NK-92 (cell line): ENCODE measurements around the gene RHBDD3.
"Not testable (repeated sequence)": the region's sequence is repeated elsewhere in the genome, so short reads cannot be mapped to it uniquely, and the experiment has no call there.

Experiments used
- DNase-seq: peaks from one replicate; lab custom pipeline; 2025; ENCODE audit not compliant: unreplicated experiment; lab: John Stamatoyannopoulos, UW

RHBDD3 gene

DNA sequence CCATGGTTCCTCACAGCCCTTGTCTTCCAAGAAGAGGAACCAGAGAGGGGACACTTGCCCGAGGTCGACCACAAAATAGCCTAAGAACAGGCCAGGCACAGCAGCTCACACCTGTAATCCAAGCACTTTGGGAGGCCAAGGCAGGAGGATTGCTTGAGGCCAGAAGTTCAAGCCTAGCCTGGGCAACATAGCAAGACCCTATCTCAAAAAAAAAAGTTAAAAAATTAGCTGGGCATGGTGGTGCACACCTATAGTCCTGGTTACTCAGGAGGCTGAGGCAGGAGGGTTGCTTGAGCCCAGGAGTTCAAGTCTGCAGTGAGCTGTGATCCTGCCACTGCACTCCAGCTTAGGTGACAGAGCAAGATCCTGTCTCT, 48.4 kb downstream of the RHBDD3 start:
- DNase-seq: not testable (repeated sequence)

DNA sequence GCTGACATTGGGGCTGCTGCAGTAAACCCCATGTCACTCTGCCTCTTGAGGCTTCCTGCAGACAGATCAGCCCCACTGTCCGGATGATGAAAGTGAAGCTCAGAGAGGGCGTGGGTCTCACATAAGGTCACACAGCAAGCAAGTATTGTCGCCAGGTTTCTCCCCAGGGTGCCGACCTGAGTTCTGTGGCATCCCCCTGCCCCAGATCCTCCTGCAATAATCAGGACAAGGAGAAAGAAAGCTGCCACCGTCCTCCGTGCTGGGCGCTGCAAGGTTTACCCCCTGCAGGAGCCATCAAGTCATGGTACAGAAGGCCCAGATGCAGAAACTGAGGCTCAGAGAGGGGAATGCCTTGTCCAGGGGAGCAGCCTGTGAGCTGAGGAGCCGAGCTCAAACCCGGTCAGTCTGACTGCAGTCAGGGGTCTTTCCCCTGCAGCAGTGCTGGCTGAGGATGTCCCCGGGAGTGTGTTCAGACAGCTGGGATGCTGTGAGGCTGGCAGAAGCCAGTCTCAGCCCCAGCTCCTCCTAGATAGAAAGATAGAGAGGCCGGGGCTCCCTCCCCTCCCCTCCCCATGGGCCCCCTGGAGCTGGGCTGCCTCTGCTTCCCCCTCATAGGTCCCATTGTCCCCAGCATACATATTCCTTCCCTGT, 48.9 kb downstream of the RHBDD3 start:
- DNase-seq: no peak

DNA sequence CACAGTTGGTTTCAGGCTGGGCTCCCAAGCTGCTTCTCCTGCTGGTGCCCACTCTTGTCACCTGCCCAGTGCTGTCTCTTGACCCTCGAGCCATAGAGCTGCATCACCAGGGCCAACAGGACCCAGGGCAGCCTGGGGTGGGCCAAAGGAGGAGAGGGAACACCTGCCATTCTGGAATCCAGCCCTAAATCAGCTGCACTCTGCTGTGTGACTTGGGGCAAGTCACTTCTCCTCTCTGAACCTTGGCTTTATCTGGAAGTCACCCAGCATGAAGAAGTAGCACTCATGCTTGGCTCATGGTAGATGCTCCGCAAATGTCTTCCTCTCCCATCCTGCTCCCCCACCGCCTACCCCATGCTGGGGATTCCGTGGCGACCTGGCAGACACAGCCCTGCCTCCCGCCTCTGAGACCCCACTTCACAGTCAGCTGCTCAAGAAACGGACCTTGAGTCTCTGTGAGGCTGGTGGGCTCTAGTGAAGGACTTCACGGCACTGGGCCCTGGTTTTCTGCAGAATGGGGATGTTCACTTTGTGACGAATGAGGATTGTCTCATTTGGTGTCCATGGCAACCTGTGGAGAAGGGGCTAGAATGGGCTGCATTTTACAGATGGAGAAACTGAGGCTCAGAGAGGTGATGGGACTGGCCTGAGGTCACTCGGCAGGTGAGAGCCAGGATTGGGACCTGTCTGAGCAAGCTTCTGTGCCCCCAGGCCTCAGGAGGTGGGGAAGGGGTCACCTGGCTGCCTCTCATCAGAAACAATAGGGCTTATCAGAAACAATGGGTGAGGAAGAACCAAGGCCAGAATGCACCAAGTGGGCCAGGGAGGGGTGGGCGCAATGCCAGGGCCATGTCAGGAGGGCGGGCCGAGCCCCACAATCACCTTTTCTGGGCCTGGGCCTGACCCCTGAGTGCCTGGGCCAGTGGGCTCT, 49.7 kb downstream of the RHBDD3 start:
- no peak for DNase-seq

DNA sequence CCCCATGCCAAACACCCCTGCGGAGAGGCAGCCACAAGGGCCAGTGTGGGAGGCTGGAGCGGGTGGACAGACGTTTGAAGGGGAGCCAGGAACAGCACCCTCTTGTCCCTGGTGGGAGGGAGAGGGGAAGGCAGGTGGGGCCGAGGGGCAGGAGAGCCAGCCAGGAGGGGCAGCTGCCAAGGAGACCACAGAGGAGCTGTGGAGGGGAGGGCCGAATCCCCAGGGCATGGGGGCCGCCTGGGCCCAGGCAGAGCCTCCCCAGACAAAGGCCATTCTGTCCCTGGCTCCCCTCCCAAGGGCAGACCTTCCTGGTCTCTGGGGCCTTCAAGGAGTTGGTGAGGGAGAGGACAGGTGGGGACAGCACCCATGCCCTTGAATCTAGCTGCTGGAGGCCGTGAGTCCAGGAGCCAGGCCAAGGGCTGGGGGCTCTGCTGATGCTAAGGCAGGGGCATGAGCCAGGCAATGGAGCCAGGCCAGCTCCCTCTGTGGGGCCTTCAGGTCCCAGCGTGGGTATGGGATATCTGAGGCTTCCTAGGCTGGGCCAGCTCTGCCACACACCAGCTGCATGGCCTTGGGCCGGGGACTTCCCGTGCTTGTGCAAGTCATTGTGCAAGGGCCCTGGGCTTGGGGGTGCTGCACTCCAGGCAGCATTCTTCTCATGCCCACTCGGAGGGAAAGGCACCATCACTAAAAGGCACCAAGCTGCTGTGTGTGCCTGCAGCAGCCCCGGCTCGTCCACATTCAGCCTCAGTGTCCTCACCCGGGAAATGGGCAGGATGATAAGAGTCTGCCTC, 50.7 kb downstream of the RHBDD3 start:
- no peak for DNase-seq

DNA sequence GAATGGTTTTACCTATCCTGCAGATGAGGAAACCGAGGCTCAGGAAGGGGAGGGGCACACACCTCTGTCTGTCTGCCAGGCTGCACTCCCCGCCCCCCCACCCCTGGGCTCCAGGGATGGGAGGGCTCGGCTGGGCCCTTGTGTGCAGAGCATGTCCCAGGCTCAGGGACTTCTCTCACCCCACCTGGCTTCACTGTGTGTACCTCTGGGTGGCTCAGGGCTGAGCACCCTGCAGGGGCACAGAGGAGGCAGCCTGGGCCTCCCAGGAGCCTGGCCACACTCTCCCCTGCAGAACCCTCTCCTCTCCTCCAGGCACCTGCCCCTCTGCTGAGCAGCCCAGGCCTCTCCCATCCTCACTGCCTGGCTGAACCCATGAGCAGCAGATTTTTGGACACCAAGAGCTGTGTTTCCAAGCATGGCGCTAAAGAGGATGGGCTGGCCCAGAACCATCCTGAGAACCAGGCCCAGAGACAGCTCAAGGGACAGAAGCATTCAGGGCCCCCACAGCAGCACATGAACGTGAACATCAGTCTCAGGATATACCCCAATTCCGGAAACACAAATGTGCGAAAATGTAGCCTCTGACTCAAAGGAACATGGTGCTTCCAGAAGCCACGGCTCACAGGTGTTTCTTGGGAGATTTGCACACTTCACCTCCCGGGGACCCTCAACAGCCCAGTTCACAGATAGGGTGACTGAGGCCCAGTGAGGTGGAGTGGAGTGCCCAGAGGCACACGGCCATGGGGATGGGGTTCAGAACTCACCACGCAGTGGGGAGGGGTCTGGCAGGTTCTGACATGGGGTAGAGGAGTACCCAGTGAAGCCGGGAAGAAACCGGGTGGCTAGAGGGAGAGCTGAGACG, 51.5 kb downstream of the RHBDD3 start:
- DNase-seq: no peak

DNA sequence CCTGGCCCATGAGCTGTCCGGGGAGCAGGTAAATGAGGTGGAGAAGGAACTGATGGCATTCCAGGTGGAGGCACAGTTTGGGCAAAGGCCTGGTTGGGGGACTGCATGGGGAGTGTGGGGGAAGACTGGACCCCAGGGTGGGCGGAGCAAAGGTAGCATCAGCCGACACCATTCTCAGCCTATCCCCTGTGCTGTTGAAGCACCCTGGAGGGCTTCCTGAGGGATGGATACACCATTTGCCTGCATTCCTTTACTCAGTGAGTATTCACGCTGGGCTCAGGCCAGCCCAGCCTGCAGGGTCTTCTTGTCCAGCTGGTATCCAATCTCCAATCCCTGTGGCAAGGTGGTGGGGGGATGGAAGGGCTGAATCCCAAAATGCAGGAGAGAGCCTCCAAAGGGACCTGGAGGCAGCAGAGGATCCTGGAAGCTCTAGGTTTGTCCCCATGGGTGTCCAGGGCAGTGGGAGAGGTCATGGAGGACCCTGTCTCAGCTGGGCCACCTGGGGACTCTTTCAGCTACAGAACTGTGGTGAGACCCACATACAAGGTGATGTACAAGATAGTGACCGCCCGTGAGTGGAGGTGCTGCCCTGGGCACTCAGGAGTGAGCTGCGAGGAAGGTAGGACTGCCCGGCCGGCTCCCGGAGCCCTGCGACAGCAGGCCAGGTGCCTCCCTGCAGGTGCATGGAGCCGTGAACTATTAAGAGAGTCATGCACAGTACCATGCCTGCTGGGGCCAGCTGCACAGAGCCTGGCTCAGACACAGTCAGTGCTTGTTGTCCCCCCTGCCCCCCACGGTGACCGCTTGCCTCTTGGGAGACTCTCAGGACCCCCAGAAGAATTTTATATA, 52.5 kb downstream of the RHBDD3 start:
- DNase-seq: no peak

DNA sequence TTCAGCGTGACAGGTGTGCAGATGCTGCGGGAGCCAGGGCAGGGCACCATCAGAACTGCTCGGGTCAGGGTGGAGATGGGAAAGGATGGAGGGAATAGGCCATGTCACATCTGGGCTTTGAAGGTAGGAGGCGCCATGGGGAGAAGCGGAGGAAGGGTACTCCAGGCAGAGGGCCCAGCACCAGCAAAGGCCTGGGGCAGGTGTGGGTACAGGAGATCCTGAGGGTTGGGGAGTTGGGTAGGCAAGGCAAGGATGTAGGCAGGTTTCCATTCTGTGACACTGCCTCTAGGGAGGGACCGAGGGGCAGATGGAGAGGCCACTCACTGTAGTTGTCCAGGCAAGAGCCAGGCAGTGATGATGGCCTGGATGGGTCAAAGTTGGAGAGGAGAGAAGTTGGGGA, 53.5 kb downstream of the RHBDD3 start:
- DNase-seq: no peak

DNA sequence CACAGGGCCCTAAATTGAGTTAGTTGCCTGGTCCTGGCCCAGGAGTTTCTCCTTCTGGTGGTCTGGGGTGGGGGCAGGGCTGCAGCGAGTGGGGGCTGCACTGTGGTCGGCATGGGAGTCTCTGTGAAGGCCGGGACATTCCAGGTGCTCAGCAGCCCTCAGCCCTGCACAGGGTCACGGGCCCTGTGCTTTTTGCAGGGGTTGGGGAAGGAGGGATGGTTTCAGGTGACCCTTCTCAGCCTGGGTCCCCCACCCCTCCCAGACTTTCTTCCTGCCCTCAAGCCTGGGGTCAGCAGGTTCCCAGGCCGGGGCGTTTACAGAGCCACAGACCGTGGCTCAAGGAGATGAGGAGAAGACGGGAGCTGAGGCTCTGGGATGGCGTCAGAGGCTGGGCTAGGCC, 54.3 kb downstream of the RHBDD3 start:
- DNase-seq: no peak

DNA sequence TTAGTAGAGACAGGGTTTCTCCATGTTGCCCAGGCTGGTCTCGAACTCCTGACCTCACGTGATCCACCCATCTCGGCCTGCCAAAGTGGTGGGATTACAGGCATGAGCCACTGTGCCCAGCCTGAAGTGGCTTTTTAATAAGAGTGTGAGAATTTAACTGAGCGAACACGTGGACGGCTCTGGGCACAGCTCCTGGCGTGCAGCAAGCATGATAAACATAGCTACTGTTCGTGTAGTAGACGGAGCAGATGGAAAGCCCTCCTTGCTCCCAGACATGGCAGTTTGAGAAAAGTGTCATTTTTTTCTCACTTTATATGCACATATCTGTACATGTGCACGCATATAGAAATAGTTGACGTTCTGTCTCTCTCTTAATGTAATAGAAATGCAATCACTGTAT, 55.0 kb downstream of the RHBDD3 start:
- no peak for DNase-seq

DNA sequence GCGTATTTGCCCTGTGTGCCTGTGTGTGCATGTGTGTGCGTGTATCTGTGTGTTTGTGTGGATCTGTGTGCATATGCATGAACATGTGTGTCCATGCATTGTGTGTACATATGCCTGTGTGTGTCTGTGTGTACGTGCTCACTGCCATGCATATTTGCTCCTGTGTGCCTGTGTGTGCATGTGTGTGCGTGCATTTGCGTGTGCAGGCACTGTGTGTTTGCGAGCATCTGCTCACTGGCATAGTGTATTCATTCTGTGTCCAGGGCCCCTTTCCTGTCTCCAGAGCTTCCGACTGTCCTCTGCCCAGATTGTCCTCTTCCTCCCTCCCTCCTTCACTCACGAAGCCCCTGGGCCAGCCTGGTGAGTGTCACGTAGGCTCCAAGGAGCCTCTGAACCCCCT, 56.3 kb downstream of the RHBDD3 start:
- no peak for DNase-seq

DNA sequence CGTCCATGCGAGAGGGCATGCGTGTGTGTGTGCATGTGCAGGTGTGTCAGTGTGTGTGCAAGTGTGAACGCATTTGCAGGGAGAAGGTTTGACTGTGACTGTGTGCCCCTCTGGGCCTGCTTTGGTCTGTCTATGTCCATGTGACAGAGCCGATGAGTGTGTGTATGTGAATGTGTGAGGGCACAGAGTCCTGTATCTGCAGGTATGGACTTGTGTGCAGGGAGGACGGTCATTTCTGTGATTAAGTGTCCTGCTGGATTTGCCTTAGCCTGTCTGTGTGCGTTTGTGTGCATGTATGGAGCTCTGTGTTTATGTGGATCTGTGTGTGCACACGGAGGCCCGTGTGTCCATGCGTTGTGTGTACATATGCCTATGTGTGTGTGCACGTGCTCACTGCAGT, 56.7 kb downstream of the RHBDD3 start:
- no peak for DNase-seq
